ENCODE data around the gene CTBP1.

- TF ChIP-seq CTCF (conservative IDR thresholded peaks at IDR 0.05): no peak
- TF ChIP-seq ZFX (IDR thresholded peaks at IDR 0.05): no peak
Observed at GRCh38 chr4:1245481-1246051, 3.4 kb downstream of the CTBP1 start.
